ENCODE results near the gene BCL2L2.

Gene BCL2L2

DNA sequence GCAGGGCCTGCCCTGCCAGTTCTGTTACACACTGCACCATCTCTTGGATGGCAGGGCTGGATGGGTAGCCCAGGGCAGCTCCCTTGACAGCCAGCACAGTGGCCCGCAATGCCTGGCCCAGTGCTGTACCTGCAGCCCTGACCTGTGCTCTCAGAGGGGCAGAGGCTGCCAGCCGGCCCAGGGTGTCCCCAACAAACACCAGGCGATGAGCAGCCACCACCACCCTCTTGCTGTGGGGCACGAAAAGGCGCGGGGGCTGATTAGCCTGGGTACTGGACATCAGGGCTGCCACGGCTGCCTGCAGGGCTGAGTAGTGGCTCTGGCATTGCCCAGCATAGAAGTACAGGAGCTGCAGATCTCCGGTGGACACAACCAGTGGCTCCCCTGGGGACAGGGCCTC is 50.6 kb downstream of the BCL2L2 start:
- no peak for DNase-seq

DNA sequence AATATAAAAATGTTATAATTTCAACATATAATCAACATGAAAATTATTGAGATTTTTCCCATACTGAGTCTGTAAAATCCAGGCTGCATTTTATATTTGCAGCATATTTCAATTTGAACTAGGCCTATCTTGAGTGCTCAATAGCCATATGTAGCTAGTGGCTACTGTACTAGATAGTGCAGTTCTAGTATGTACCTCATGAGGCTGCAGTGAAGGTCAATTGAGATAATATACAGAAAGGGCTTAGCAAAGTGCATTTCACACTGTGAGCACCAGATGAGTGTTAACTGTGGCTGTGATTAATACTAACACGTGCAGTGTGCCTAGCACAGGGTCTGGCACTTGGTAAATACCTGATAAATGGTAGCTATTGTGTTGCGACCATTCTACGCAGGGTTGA is 51.4 kb downstream of the BCL2L2 start:
- DNase-seq: no peak

GRCh38 chr14:23358553-23359166 is 52.0 kb downstream of the BCL2L2 start:
- DNase-seq: no peak

DNA sequence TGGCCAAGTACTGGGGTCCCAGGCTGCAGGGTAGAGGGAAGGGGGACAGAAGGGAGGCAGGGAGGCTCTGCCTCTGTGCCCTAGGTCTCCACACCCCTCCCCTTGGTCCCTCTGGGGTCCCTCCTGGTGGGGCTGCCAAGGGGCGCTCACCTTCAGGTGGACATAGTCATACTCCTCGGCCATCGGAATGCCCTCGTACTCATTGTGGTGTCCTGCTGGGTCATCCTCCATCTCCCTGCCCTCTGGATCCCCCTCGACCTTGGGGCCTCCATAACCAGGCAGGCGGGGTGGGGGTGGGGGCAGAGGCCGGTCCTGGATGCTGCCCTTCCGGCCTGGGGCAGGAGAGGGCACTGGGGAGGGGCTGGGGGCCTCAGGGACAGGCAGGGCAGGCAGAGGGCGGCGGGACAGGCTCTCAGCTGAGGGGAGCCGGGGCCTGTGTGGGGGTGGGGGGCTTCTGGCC is 52.6 kb downstream of the BCL2L2 start:
- DNase-seq: no peak

- no peak for DNase-seq
Observed at GRCh38 chr14:23359722-23360447, 53.3 kb downstream of the BCL2L2 start.

DNA sequence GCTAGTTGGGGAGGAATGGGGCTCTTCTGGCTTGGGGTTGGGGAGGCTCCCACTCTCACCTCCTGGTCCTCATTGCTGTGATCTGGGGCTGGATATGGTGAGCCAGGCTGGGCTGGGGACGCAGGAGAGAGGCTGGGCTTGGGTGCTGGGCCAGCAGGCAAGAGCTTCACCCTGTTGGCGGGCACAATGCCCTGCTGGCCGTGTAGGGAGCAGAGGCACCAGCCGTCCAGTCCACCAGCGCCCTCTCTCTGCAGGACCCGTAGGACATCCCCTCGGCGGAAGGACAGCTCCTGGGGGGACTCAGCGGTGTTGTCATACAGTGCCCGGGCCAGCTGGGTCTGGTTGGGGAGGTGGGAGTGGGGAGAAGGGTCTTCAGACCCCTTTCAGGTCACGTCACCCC is 53.9 kb downstream of the BCL2L2 start:
- DNase-seq: no peak

DNA sequence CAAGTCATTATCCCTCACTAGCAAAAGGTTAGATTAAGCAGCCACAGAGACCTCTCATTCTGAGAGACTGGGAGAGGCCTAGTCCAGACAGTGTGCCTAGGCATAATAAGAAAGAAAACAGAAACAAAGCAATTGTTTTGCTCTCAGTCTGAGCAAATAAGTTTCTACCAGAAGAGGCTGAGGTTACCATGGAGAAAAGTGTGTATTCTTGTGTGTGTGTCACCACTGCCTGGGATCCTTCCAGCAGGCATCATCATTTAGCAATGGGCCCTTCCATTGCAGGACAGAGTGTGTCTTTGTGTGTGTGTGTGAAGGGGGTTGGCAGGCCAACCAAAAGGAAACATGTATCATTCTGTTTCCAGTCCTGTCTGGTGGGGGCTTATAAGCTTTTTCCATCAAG is 54.7 kb downstream of the BCL2L2 start:
- no peak for DNase-seq
